Neural cell (in vitro differentiated cells): ENCODE measurements around the gene ONECUT1.

Source experiments
- EP300 ChIP-seq: fragments of 450-650 bp; conservative IDR thresholded peaks from 2 replicates; pipeline ENCODE4 v1.6.1; 2014; ENCODE audit warnings: antibody characterized with exemption, mild to moderate bottlenecking, moderate library complexity; ENCODE audit not compliant: poor library complexity, severe bottlenecking
- EZH2 ChIP-seq: fragments of 200-600, 300-800 bp; shearing (Covaris generic), sonication (generic); IDR thresholded peaks from 2 replicates; pipeline ENCODE4 v1.6.1; 2014; ENCODE audit warnings: antibody characterized with exemption, low read length, borderline replicate concordance, mild to moderate bottlenecking; ENCODE audit not compliant: insufficient read depth, poor library complexity, severe bottlenecking
- RAD21 ChIP-seq: fragments of 450-650 bp; conservative IDR thresholded peaks from 2 replicates; pipeline ENCODE4 v1.6.1; 2014; ENCODE audit warnings: antibody characterized with exemption, mild to moderate bottlenecking, moderate library complexity
- SMC3 ChIP-seq: fragments of 450-650 bp; conservative IDR thresholded peaks from 2 replicates; pipeline ENCODE4 v1.6.1; 2014; ENCODE audit warnings: antibody characterized with exemption, mild to moderate bottlenecking, moderate library complexity; ENCODE audit not compliant: poor library complexity
- TF ChIP-seq, protein P1 (sequence below): fragments of 450-650 bp; IDR thresholded peaks from 2 replicates; pipeline ENCODE4 v1.5.1; 2014; ENCODE audit warnings: antibody characterized with exemption, mild to moderate bottlenecking, moderate library complexity; ENCODE audit not compliant: poor library complexity, severe bottlenecking
- TF ChIP-seq, protein P2 (sequence below): IDR thresholded peaks from 2 replicates; pipeline ENCODE4 v1.6.1; 2012; ENCODE audit warnings: borderline replicate concordance

DNA sequence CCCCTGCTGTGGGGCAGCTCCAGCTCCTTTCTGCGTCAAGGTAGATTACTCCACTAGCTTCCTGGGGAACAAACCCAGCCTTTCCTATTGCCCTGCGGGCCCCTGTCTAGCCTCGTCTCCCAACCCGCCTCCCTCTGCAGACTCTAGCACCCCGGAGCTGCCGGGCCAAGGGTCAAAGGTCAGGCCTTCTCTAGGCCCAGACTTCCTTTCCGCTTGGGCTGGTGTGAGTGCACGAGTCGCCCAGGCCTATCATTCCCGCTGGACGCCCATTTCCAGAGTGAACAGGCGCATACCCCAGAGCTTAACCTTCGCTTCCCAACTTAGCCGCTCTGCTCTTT lies 11.6 kb upstream of the ONECUT1 start:
- TF ChIP-seq EP300 (no peak), RAD21 (no peak), SMC3 (no peak), EZH2 (no peak)
- TF ChIP-seq, protein P1, sequence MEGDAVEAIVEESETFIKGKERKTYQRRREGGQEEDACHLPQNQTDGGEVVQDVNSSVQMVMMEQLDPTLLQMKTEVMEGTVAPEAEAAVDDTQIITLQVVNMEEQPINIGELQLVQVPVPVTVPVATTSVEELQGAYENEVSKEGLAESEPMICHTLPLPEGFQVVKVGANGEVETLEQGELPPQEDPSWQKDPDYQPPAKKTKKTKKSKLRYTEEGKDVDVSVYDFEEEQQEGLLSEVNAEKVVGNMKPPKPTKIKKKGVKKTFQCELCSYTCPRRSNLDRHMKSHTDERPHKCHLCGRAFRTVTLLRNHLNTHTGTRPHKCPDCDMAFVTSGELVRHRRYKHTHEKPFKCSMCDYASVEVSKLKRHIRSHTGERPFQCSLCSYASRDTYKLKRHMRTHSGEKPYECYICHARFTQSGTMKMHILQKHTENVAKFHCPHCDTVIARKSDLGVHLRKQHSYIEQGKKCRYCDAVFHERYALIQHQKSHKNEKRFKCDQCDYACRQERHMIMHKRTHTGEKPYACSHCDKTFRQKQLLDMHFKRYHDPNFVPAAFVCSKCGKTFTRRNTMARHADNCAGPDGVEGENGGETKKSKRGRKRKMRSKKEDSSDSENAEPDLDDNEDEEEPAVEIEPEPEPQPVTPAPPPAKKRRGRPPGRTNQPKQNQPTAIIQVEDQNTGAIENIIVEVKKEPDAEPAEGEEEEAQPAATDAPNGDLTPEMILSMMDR: no peak
- TF ChIP-seq, protein P2, sequence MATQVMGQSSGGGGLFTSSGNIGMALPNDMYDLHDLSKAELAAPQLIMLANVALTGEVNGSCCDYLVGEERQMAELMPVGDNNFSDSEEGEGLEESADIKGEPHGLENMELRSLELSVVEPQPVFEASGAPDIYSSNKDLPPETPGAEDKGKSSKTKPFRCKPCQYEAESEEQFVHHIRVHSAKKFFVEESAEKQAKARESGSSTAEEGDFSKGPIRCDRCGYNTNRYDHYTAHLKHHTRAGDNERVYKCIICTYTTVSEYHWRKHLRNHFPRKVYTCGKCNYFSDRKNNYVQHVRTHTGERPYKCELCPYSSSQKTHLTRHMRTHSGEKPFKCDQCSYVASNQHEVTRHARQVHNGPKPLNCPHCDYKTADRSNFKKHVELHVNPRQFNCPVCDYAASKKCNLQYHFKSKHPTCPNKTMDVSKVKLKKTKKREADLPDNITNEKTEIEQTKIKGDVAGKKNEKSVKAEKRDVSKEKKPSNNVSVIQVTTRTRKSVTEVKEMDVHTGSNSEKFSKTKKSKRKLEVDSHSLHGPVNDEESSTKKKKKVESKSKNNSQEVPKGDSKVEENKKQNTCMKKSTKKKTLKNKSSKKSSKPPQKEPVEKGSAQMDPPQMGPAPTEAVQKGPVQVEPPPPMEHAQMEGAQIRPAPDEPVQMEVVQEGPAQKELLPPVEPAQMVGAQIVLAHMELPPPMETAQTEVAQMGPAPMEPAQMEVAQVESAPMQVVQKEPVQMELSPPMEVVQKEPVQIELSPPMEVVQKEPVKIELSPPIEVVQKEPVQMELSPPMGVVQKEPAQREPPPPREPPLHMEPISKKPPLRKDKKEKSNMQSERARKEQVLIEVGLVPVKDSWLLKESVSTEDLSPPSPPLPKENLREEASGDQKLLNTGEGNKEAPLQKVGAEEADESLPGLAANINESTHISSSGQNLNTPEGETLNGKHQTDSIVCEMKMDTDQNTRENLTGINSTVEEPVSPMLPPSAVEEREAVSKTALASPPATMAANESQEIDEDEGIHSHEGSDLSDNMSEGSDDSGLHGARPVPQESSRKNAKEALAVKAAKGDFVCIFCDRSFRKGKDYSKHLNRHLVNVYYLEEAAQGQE: no peak
